GM23338 (cell line): ENCODE measurements around the gene DROSHA. TPM values are rescaled to one million over a fixed set of nuclear protein-coding genes. Genes with fewer than 3 reads are reported as not detected.

Experiments used
- ATAC-seq: fragments of 200-7000 bp; cut with Tn5 transposase; 3 replicates; pipeline ENCODE4 v1.9.1; 2020
- DNase-seq: peaks from one replicate; pipeline ENCODE4 v3.0.0-alpha.2; 2015; ENCODE audit warnings: low spot score
- H2AFZ ChIP-seq: fragments of 200-600 bp; sonication (generic); 2 replicates; pipeline ENCODE4 v1.8.0; 2016; ENCODE audit warnings: antibody characterized with exemption, mild to moderate bottlenecking, moderate library complexity
- H3F3A ChIP-seq: fragments of 200-600 bp; sonication (generic); replicated peaks from 2 replicates; pipeline ENCODE4 v1.8.0; 2017; ENCODE audit warnings: antibody characterized with exemption, mixed run types, low read depth
- H3K27ac ChIP-seq: fragments of 200-600 bp; sonication (generic); 2 replicates; pipeline ENCODE4 v1.6.1; 2016; ENCODE audit warnings: low read depth
- H3K27me3 ChIP-seq: fragments of 200-600 bp; sonication (generic); 2 replicates; pipeline ENCODE4 v1.8.0; 2016; ENCODE audit warnings: mild to moderate bottlenecking, mixed run types, moderate library complexity; ENCODE audit not compliant: insufficient read depth
- H3K36me3 ChIP-seq: fragments of 200-600 bp; sonication (generic); 2 replicates; pipeline ENCODE4 v1.8.0; 2016; ENCODE audit warnings: mild to moderate bottlenecking; ENCODE audit not compliant: insufficient read depth
- H3K4me1 ChIP-seq: fragments of 200-600 bp; sonication (generic); 2 replicates; pipeline ENCODE4 v1.8.0; 2016; ENCODE audit warnings: mild to moderate bottlenecking, moderate library complexity; ENCODE audit not compliant: insufficient read depth
- H3K4me2 ChIP-seq: fragments of 200-600 bp; sonication (generic); 2 replicates; pipeline ENCODE4 v1.7.1; 2017; ENCODE audit warnings: mixed run types
- H3K4me3 ChIP-seq: fragments of 200-600 bp; sonication (generic); 2 replicates; pipeline ENCODE4 v1.6.1; 2016; ENCODE audit warnings: mixed run types
- H3K79me2 ChIP-seq: fragments of 200-600 bp; sonication (generic); replicated peaks from 2 replicates; pipeline ENCODE4 v1.8.0; 2017; ENCODE audit warnings: mild to moderate bottlenecking; ENCODE audit not compliant: insufficient read depth
- H3K9me2 ChIP-seq: fragments of 200-600 bp; sonication (generic); 2 replicates; pipeline ENCODE4 v1.8.0; 2017; ENCODE audit not compliant: insufficient read depth
- H4K20me1 ChIP-seq: fragments of 200-600 bp; sonication (generic); replicated peaks from 2 replicates; pipeline ENCODE4 v1.8.0; 2017; ENCODE audit warnings: mild to moderate bottlenecking; ENCODE audit not compliant: insufficient read depth
- H3K27ac Mint-ChIP-seq: 2 replicates; pipeline ENCODE4 v1.8.0; 2020; ENCODE audit warnings: inconsistent platforms, mild to moderate bottlenecking, moderate library complexity, mixed read lengths
- H3K27me3 Mint-ChIP-seq: 3 replicates; pipeline ENCODE4 v1.8.0; 2022; ENCODE audit warnings: low read depth, mild to moderate bottlenecking, moderate library complexity, mixed read lengths, inconsistent platforms; ENCODE audit not compliant: insufficient read depth, poor library complexity
- H3K36me3 Mint-ChIP-seq: 3 replicates; pipeline ENCODE4 v1.8.0; 2021; ENCODE audit warnings: low read depth, mild to moderate bottlenecking, inconsistent platforms, moderate library complexity, mixed read lengths
- H3K4me1 Mint-ChIP-seq: 3 replicates; pipeline ENCODE4 v1.8.0; 2020; ENCODE audit warnings: mild to moderate bottlenecking, inconsistent platforms, mixed read lengths
- H3K4me3 Mint-ChIP-seq: 3 replicates; pipeline ENCODE4 v1.8.0; 2021; ENCODE audit warnings: moderate library complexity, mild to moderate bottlenecking, inconsistent platforms, mixed read lengths
- H3K9me3 Mint-ChIP-seq: 3 replicates; pipeline ENCODE4 v1.8.0; 2020; ENCODE audit warnings: moderate library complexity, mild to moderate bottlenecking, inconsistent platforms, mixed read lengths
- CTCF ChIP-seq, 2 experiments: fragments of 200-600 bp in 1 of 2; sonication (generic) in 1 of 2; conservative IDR thresholded peaks; 2 replicates each; pipeline versions ENCODE4 v1.5.1 to v1.6.1; 2016 to 2017; ENCODE audit warnings: antibody characterized with exemption in 2 of 2, low read depth in 2 of 2, mild to moderate bottlenecking in 2 of 2, moderate library complexity in 1 of 2
- EZH2 ChIP-seq: fragments of 200-600 bp; sonication (generic); IDR thresholded peaks from one replicate; pipeline ENCODE4 v1.8.0; 2017; ENCODE audit warnings: antibody characterized with exemption, mild to moderate bottlenecking, low read depth; ENCODE audit not compliant: unreplicated experiment
- JUNB ChIP-seq: IDR thresholded peaks from one replicate; pipeline ENCODE4 v1.6.1; 2016; ENCODE audit warnings: antibody characterized with exemption; ENCODE audit not compliant: unreplicated experiment
- NANOG ChIP-seq: IDR thresholded peaks from 2 replicates; pipeline ENCODE4 v1.6.1; 2016; ENCODE audit warnings: antibody characterized with exemption, borderline replicate concordance
- STAT1 ChIP-seq: IDR thresholded peaks from one replicate; pipeline ENCODE4 v1.6.1; 2016; ENCODE audit warnings: antibody characterized with exemption; ENCODE audit not compliant: unreplicated experiment
- ZNF114 ChIP-seq: fragments of 250-450 bp; sonication (Bioruptor Pico); IDR thresholded peaks from 2 replicates; pipeline ENCODE4 v1.5.0; 2020; ENCODE audit warnings: mild to moderate bottlenecking, moderate library complexity
- ZNF331 ChIP-seq: fragments of 250-450 bp; sonication (Bioruptor Pico); IDR thresholded peaks from 2 replicates; pipeline ENCODE4 v1.5.0; 2020; ENCODE audit warnings: low read depth, mild to moderate bottlenecking, moderate library complexity
- ZNF462 ChIP-seq: fragments of 250-450 bp; sonication (Bioruptor Pico); IDR thresholded peaks from 2 replicates; pipeline ENCODE4 v1.5.0; 2020; ENCODE audit warnings: mild to moderate bottlenecking, moderate library complexity
- polyA plus RNA-seq: library from polyadenylated mRNA; unstranded; fragments of >200 nt; fragmentation: Nextera tagmentation; extraction: Ambion mirVana; gene quantifications from 2 replicates; pipeline ENCODE4 v1.2.1, GENCODE V29; 2016
- total RNA-seq: library from RNA; depleted of rRNA; stranded (reverse); fragments of >200 nt; shearing (Covaris generic); gene quantifications from 2 replicates; pipeline ENCODE4 v1.2.3, GENCODE V29; 2014

The DROSHA gene
- total and polyA plus RNA-seq, 2 experiments from 2014 or later: 70.6 to 87.8 TPM

- peaks cover 47% of the 10 kb centered on the region for H3K36me3 Mint-ChIP-seq
- Histone ChIP-seq H3K4me2 (no peak overlapping the region), H3F3A (no peaks in the 10 kb centered on the region), H3K36me3 (peaks cover 43% of the 10 kb centered on the region; the same call in 1 of the 2 replicates), H3K4me1 (no peaks in the 10 kb centered on the region), H3K4me3 (no peak overlapping the region), H2AFZ (no peak overlapping the region), H3K79me2 (no peaks in the 10 kb centered on the region; the same call in 1 of the 2 replicates), H4K20me1 (peaks cover 5% of the 10 kb centered on the region; the same call in 1 of the 2 replicates), H3K27ac (no peak overlapping the region), H3K27me3 (no peaks in the 10 kb centered on the region), H3K9me2 (no peaks in the 10 kb centered on the region)
- no peak for ATAC-seq
- no peak for DNase-seq
- no peak overlapping the region for H3K27ac Mint-ChIP-seq
- no peaks in the 10 kb centered on the region for H3K9me3 Mint-ChIP-seq
- H3K4me3 Mint-ChIP-seq: no peak overlapping the region
- peaks cover 2% of the 10 kb centered on the region for H3K27me3 Mint-ChIP-seq
- no peaks in the 10 kb centered on the region for H3K4me1 Mint-ChIP-seq
- TF ChIP-seq ZNF331 (CRISPR knock-in tag) (no peak), EZH2 (no peak), NANOG (no peak), JUNB (no peak), STAT1 (no peak), CTCF (conservative IDR thresholded peaks at IDR 0.05; ENCODE audit: low read depth in 2 of 2) (no peak), ZNF462 (CRISPR knock-in tag) (no peak), ZNF114 (no peak)
These were observed 15.1 kb downstream of the DROSHA start for GRCh38 chr5:31516802-31517201.
